ENCODE measurements around the gene TPRG1. TPM values are rescaled to one million over a fixed set of nuclear protein-coding genes. Genes with fewer than 3 reads are reported as not detected.

Gene TPRG1
- total and polyA plus RNA-seq, 8 donors, result 0.12 to 4.4 (median 1.2) TPM; not detected in 1

DNA sequence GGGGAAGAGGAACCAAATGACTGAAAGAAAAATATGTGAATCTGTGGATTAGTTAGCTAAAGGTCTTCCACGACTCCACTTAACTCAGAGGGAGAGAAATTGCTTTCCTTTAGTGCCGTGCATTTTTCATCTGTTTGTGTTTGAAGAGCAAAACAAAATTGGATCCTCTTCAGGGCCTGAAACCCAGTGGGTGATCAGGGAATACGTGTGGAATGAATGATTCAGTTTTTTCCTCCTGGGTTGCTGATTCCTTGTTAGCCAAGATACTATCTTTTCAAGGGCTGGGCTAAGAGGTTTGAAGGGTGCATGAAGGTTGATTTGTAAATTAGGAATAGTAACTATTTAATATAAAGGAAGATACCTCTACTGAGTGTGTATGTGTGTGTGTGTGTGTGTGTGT, 61.0 kb downstream of the TPRG1 start:
- TF ChIP-seq, protein P1, sequence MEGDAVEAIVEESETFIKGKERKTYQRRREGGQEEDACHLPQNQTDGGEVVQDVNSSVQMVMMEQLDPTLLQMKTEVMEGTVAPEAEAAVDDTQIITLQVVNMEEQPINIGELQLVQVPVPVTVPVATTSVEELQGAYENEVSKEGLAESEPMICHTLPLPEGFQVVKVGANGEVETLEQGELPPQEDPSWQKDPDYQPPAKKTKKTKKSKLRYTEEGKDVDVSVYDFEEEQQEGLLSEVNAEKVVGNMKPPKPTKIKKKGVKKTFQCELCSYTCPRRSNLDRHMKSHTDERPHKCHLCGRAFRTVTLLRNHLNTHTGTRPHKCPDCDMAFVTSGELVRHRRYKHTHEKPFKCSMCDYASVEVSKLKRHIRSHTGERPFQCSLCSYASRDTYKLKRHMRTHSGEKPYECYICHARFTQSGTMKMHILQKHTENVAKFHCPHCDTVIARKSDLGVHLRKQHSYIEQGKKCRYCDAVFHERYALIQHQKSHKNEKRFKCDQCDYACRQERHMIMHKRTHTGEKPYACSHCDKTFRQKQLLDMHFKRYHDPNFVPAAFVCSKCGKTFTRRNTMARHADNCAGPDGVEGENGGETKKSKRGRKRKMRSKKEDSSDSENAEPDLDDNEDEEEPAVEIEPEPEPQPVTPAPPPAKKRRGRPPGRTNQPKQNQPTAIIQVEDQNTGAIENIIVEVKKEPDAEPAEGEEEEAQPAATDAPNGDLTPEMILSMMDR (IDR thresholded peaks at IDR 0.05), result no peak
- Histone ChIP-seq H3K27ac (no peak overlapping the region), H3K27me3 (no peaks in the 10 kb centered on the region), H3K36me3 (no peaks in the 10 kb centered on the region), H3K4me3 (no peak overlapping the region), H3K4me1 (no peaks in the 10 kb centered on the region), H3K9me3 (no peaks in the 10 kb centered on the region)
- ATAC-seq, result no peak
- intact Hi-C loops (cut with DNase I), result no loop called here
- WGBS, 2 donors, result 54 to 58% methylated on average over 3 of the region's 3 CpGs
- no peak for FAIRE-seq
- DNase-seq, result no peak

DNA sequence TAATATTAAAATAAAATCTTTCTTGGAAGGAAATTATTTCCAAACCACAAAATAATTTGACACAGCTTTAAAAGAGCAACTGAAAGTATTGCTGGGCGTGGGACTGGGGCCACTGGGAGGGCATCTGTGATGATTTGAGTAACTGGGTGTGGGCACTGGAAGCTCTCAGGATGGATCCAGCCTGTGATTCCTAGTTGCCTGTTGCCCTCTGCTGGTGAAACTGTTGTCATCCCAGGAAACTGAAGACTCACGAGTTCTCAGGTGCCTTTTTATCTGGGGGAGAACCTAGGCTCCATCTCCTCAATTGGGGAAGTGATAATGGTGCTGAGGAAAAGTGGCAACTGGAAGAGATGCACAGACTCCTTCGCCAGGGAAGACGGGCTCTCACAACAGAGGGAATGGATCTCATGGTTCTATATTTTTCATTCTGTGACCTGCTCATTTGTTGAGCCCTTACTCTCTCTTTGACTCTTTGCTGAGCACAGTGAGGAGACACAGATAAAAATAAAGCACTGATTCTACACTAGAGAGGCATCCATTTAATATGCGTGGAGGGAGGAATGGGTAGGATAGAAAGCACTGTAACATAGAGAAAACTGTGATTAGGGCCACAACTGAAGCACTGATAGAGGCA, 61.6 kb downstream of the TPRG1 start:
- Histone ChIP-seq H3K27me3 (no peaks in the 10 kb centered on the region), H3K36me3 (no peaks in the 10 kb centered on the region), H3K4me3 (no peak overlapping the region), H3K4me1 (no peaks in the 10 kb centered on the region), H3K9me3 (no peaks in the 10 kb centered on the region), H3K27ac (no peak overlapping the region)
- TF ChIP-seq, protein P1 (IDR thresholded peaks at IDR 0.05), result peak in 3 of 4 donors; percentile 36 to 38 (median 37)
- 20 to 21% methylated on average over 5 of the region's 5 CpGs for WGBS, 2 donors
- intact Hi-C loops (cut with DNase I), result no loop called here
- ATAC-seq, result peak; percentile 63 to 95 (median 93)
- FAIRE-seq, result no peak
- DNase-seq, result peak in 3 of 6 donors; percentile 21 to 58 (median 46)

DNA sequence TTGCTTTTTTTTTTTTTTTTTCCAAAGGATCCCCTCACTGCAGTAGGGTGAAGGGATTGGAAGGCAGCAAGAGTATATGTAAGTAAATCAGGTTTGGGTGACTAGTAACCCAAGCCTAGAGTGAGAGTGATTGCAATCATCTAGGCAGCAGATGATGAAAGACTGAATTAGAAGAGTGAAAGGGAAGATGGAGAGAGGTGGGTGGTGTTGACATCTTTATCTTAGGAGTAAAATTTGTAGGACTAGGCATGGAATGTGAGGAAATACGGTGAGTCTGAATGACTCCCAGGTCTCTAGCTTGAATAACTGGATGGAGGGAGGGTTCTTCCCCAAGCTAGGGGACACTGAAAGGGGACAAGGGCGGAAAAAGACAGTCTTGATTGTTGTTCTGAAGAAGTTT, 63.4 kb downstream of the TPRG1 start:
- Histone ChIP-seq H3K27ac (no peak overlapping the region), H3K4me1 (no peaks in the 10 kb centered on the region), H3K27me3 (no peaks in the 10 kb centered on the region), H3K4me3 (no peak overlapping the region), H3K9me3 (no peaks in the 10 kb centered on the region), H3K36me3 (no peaks in the 10 kb centered on the region)
- no peak for ATAC-seq
- TF ChIP-seq, protein P1 (IDR thresholded peaks at IDR 0.05), result no peak
- no peak for DNase-seq
- intact Hi-C loops (cut with DNase I), result no loop called here
- no peak for FAIRE-seq
- WGBS, 2 donors, result 69 to 73% methylated on average over 2 of the region's 2 CpGs

DNA sequence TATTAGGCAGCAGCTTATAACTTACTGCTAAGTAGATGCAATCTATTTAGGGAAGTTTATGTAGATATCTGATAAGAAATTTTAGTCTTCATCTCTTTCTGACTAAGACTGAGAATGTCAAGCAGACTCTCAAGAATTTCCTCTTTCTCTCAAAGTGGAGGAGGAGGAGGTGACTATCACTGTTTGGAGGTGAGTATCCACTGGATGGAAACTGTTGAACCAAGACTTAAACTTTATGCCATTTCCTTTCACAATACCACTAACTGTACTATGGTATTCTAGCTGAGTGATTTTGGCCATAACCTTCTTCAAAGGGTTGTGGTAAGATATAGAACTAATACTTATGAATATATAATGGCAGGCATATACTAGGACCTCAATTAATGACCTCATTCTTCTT, 64.6 kb downstream of the TPRG1 start:
- TF ChIP-seq, protein P1 (IDR thresholded peaks at IDR 0.05), result no peak
- Histone ChIP-seq H3K27me3 (no peaks in the 10 kb centered on the region), H3K4me3 (no peak overlapping the region), H3K9me3 (no peaks in the 10 kb centered on the region), H3K4me1 (no peaks in the 10 kb centered on the region), H3K36me3 (no peaks in the 10 kb centered on the region), H3K27ac (no peak overlapping the region)
- ATAC-seq (no peak), FAIRE-seq (no peak), DNase-seq (no peak)
- intact Hi-C loops (cut with DNase I), result no loop called here

DNA sequence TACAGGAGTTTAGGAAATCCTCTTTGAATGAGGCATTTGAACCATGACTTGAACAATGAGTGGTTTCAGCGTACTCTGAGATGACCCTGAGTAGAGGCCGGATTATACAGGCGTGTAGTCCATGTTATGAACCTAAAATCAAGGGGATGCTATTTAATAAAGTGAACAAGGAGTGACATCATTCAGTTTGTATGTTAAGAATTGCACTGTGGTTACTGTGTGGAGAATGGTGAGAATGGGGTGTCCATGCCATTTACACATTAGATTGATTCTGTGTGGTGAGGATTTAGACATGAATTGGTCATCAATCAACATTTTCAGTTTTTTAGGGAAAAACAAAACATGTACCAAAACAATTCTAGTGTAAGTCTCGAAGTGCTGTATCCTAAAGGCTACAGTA, 65.8 kb downstream of the TPRG1 start:
- H3K9me3 ChIP-seq, result no peaks in the 10 kb centered on the region
- no peak for ATAC-seq
- TF ChIP-seq, protein P1 (IDR thresholded peaks at IDR 0.05), result no peak
- H3K27me3 ChIP-seq, result no peaks in the 10 kb centered on the region
- intact Hi-C loops (cut with DNase I), result no loop called here
- no peak overlapping the region for H3K27ac ChIP-seq
- H3K4me3 ChIP-seq, result no peak overlapping the region
- WGBS, 2 donors, result 63 to 72% methylated on average over 4 of the region's 4 CpGs
- H3K36me3 ChIP-seq, result no peaks in the 10 kb centered on the region
- H3K4me1 ChIP-seq, result no peaks in the 10 kb centered on the region
- DNase-seq, result no peak
- FAIRE-seq, result no peak

Data from pancreas (tissue), 10 donors.